ENCODE data around the gene PLEKHM2. TPM values are rescaled to one million over a fixed set of nuclear protein-coding genes. Genes with fewer than 3 reads are reported as not detected.

PLEKHM2 gene
- total RNA-seq, 1 experiment from 2014 or later, result 33.3 TPM

- H3K4me1 Mint-ChIP-seq (ENCODE audit: low read depth, unreplicated experiment), result no peaks in the 10 kb centered on the region
- TF ChIP-seq CTCF (IDR thresholded peaks at IDR 0.05; ENCODE audit: insufficient read depth in 1 of 2, low read depth in 1 of 2, low read length in 1 of 2, severe bottlenecking in 1 of 2, unreplicated experiment in 1 of 2), result peak in 1 of 2 experiments; percentile 17
- Histone ChIP-seq H3K4me1 (no peaks in the 10 kb centered on the region), H3K9me3 (no peaks in the 10 kb centered on the region), H3K4me3 (ENCODE audit: low read depth, low read length) (no peak overlapping the region), H3K36me3 (ENCODE audit: control insufficient read depth, insufficient read depth, low read length) (no peaks in the 10 kb centered on the region; the same call in 1 of the 2 replicates), H3K27me3 (replicated peaks; ENCODE audit: control insufficient read depth, insufficient read depth, low read length) (no peaks in the 10 kb centered on the region)
- POLR2A ChIA-PET, result no interaction called here
- CTCF ChIA-PET, result no interaction called here
- H3K27me3 Mint-ChIP-seq (ENCODE audit: insufficient read depth, unreplicated experiment), result no peaks in the 10 kb centered on the region
- intact Hi-C loops (cut with micrococcal nuclease; ENCODE audit: unreplicated experiment), result no loop called here
- no peaks in the 10 kb centered on the region for H3K9me3 Mint-ChIP-seq (ENCODE audit: unreplicated experiment)
- peaks cover 32% of the 10 kb centered on the region for H3K36me3 Mint-ChIP-seq (ENCODE audit: insufficient read depth, unreplicated experiment)
- DNase-seq, result peak in 1 of 2 experiments; percentile 59
- peak overlapping the region; percentile 63 for H3K27ac Mint-ChIP-seq (ENCODE audit: unreplicated experiment)
- BruUV-seq (replicated peaks), result no TSS peak
- no peak overlapping the region for H3K4me3 Mint-ChIP-seq (ENCODE audit: unreplicated experiment)
Observed at GRCh38 chr1:15719381-15720120, 35.4 kb downstream of the PLEKHM2 start.

- H3K27me3 Mint-ChIP-seq (ENCODE audit: insufficient read depth, unreplicated experiment), result no peaks in the 10 kb centered on the region
- H3K4me1 ChIP-seq, result no peaks in the 10 kb centered on the region
- intact Hi-C loops (cut with micrococcal nuclease; ENCODE audit: unreplicated experiment), result no loop called here
- DNase-seq, result no peak
- TF ChIP-seq CTCF (IDR thresholded peaks at IDR 0.05; ENCODE audit: insufficient read depth in 1 of 2, low read depth in 1 of 2, low read length in 1 of 2, severe bottlenecking in 1 of 2, unreplicated experiment in 1 of 2), result no peak
- ChIA-PET POLR2A (no interaction called here), CTCF (no interaction called here)
- H3K4me1 Mint-ChIP-seq (ENCODE audit: low read depth, unreplicated experiment), result no peaks in the 10 kb centered on the region
- H3K4me3 ChIP-seq (ENCODE audit: low read depth, low read length), result no peak overlapping the region
- no peaks in the 10 kb centered on the region for H3K9me3 ChIP-seq
- peaks cover 25% of the 10 kb centered on the region for H3K36me3 Mint-ChIP-seq (ENCODE audit: insufficient read depth, unreplicated experiment)
- no peaks in the 10 kb centered on the region; the same call in 1 of the 2 replicates for H3K36me3 ChIP-seq (ENCODE audit: control insufficient read depth, insufficient read depth, low read length)
- H3K27me3 ChIP-seq (replicated peaks; ENCODE audit: control insufficient read depth, insufficient read depth, low read length), result no peaks in the 10 kb centered on the region
- no peaks in the 10 kb centered on the region for H3K9me3 Mint-ChIP-seq (ENCODE audit: unreplicated experiment)
- no peak overlapping the region for H3K4me3 Mint-ChIP-seq (ENCODE audit: unreplicated experiment)
- no TSS peak for BruUV-seq (replicated peaks)
- no peak overlapping the region for H3K27ac Mint-ChIP-seq (ENCODE audit: unreplicated experiment)
Observed at GRCh38 chr1:15720861-15721260, 36.7 kb downstream of the PLEKHM2 start.

- H3K4me3 ChIP-seq (ENCODE audit: low read depth, low read length), result no peak overlapping the region
- Mint-ChIP-seq H3K9me3 (ENCODE audit: unreplicated experiment) (no peaks in the 10 kb centered on the region), H3K36me3 (ENCODE audit: insufficient read depth, unreplicated experiment) (peaks cover 29% of the 10 kb centered on the region), H3K4me3 (ENCODE audit: unreplicated experiment) (no peak overlapping the region), H3K4me1 (ENCODE audit: low read depth, unreplicated experiment) (no peaks in the 10 kb centered on the region), H3K27me3 (ENCODE audit: insufficient read depth, unreplicated experiment) (no peaks in the 10 kb centered on the region), H3K27ac (ENCODE audit: unreplicated experiment) (no peak overlapping the region)
- H3K4me1 ChIP-seq, result no peaks in the 10 kb centered on the region
- ChIA-PET POLR2A (no interaction called here), CTCF (no interaction called here)
- TF ChIP-seq CTCF (IDR thresholded peaks at IDR 0.05; ENCODE audit: insufficient read depth in 1 of 2, low read depth in 1 of 2, low read length in 1 of 2, severe bottlenecking in 1 of 2, unreplicated experiment in 1 of 2), result no peak
- no peaks in the 10 kb centered on the region; the same call in 1 of the 2 replicates for H3K36me3 ChIP-seq (ENCODE audit: control insufficient read depth, insufficient read depth, low read length)
- H3K27me3 ChIP-seq (replicated peaks; ENCODE audit: control insufficient read depth, insufficient read depth, low read length), result no peaks in the 10 kb centered on the region
- H3K9me3 ChIP-seq, result no peaks in the 10 kb centered on the region
- DNase-seq, result no peak
- no TSS peak for BruUV-seq (replicated peaks)
- intact Hi-C loops (cut with micrococcal nuclease; ENCODE audit: unreplicated experiment), result no loop called here
Observed at GRCh38 chr1:15722411-15722810, 38.3 kb downstream of the PLEKHM2 start.

Data from Caco-2 (cell line).